Measurements from ENCODE around the gene KRT31.

KRT31 gene

DNA sequence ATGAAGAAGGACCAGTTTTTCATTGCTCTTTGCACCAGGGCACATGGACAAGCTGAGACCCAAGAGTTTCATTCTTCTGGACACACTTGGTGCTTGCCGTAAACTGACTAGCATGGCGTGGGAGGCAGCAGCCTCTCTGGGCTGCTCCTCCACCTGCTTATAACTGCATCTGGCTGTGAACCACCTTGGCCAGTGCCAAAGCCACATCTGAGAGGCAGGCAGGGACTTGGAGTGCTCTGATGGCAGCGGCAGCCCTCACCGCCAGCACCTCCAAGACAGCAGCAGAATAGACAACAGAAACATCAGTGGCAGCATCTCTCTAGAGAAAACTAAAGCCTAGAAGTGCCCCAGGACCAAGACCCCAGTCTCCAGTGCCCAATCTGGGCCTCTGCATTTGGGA is 22.3 kb upstream of the KRT31 start:
- Histone ChIP-seq H3K9me3 (ENCODE audit: control insufficient read depth in 1 of 2, low read length in 2 of 2) (no peaks in the 10 kb centered on the region), H3K27me3 (ENCODE audit: control insufficient read depth in 1 of 2, insufficient read depth in 2 of 2, low read length in 2 of 2) (no peaks in the 10 kb centered on the region), H3K9ac (ENCODE audit: low read depth in 1 of 2, low read length in 2 of 2) (no peak overlapping the region), H3K27ac (ENCODE audit: low read depth, low read length) (no peak overlapping the region), H3K36me3 (ENCODE audit: control insufficient read depth in 1 of 2, insufficient read depth in 2 of 2, low read length in 2 of 2) (no peaks in the 10 kb centered on the region), H3K4me1 (ENCODE audit: control insufficient read depth in 1 of 2, insufficient read depth in 2 of 2, low read length in 2 of 2) (peaks cover 0 to 5% of the 10 kb centered on the region in 2 donors), H3K4me3 (ENCODE audit: low read depth in 1 of 2, low read length in 2 of 2) (no peak overlapping the region)

DNA sequence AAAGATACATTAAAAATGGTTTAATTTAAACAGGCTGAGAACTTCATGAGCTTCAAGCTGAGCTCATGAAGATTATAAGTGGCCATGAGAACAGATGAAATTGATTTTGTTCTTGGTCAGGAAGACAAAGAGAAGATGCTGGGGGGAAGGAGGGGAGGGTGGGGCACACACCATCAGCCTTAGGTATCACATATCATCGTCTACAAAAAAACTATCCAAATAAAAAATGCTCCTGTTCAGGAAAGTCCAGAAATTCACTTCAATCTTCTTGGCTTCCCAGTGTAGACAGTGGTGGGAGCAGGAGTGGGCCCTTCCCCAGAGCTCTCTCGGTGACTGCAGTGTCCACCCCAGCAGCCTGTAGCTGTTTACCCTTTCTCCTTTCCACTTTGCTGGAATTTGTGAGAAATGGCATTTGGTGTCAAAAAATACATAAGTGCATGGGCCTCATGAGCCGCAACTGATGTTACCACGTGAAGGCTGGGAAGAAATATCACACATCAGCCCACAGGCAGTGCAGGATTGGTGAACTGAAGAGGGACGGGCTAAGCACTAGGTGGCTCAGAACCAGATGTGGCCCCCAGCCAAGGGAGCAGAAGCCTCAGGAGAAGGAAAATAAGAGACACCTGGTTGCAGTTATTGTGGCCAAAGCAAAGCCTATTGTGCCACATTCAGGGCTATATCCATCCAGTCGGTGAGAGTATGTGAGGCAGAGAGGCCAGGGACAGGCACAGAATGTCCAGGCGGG is 20.9 kb upstream of the KRT31 start:
- Histone ChIP-seq H3K27me3 (ENCODE audit: control insufficient read depth in 1 of 2, insufficient read depth in 2 of 2, low read length in 2 of 2) (no peaks in the 10 kb centered on the region), H3K9ac (ENCODE audit: low read depth in 1 of 2, low read length in 2 of 2) (no peak overlapping the region), H3K36me3 (ENCODE audit: control insufficient read depth in 1 of 2, insufficient read depth in 2 of 2, low read length in 2 of 2) (no peaks in the 10 kb centered on the region), H3K4me1 (ENCODE audit: control insufficient read depth in 1 of 2, insufficient read depth in 2 of 2, low read length in 2 of 2) (peaks cover 0 to 5% of the 10 kb centered on the region in 2 donors), H3K27ac (ENCODE audit: low read depth, low read length) (no peak overlapping the region), H3K9me3 (ENCODE audit: control insufficient read depth in 1 of 2, low read length in 2 of 2) (no peaks in the 10 kb centered on the region), H3K4me3 (ENCODE audit: low read depth in 1 of 2, low read length in 2 of 2) (no peak overlapping the region)

DNA sequence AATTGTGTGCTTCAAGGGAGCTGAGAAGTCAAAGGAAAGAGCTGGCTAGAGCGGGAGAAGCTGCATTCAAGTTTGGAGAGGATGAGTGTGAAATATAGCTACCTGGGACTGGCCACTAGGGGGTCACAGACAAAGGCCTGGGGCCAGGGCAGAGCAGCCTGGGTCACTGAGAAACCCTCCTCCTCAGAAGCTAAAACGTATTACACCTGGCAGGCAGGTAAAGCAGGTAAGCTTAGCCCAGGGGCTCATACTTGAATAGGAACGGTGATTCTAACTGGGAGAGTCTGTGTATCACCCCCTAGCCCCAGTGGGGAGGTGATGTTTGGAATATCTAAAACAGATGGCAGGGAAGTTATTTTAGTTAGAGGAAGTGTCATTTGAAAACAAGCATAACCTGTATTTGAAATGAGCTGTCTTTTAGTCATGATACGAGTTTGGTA is 20.2 kb upstream of the KRT31 start:
- Histone ChIP-seq H3K27ac (ENCODE audit: low read depth, low read length) (no peak overlapping the region), H3K36me3 (ENCODE audit: control insufficient read depth in 1 of 2, insufficient read depth in 2 of 2, low read length in 2 of 2) (no peaks in the 10 kb centered on the region), H3K4me3 (ENCODE audit: low read depth in 1 of 2, low read length in 2 of 2) (no peak overlapping the region), H3K9ac (ENCODE audit: low read depth in 1 of 2, low read length in 2 of 2) (no peak overlapping the region), H3K4me1 (ENCODE audit: control insufficient read depth in 1 of 2, insufficient read depth in 2 of 2, low read length in 2 of 2) (peaks cover 0 to 5% of the 10 kb centered on the region in 2 donors), H3K9me3 (ENCODE audit: control insufficient read depth in 1 of 2, low read length in 2 of 2) (no peaks in the 10 kb centered on the region), H3K27me3 (ENCODE audit: control insufficient read depth in 1 of 2, insufficient read depth in 2 of 2, low read length in 2 of 2) (no peaks in the 10 kb centered on the region)

DNA sequence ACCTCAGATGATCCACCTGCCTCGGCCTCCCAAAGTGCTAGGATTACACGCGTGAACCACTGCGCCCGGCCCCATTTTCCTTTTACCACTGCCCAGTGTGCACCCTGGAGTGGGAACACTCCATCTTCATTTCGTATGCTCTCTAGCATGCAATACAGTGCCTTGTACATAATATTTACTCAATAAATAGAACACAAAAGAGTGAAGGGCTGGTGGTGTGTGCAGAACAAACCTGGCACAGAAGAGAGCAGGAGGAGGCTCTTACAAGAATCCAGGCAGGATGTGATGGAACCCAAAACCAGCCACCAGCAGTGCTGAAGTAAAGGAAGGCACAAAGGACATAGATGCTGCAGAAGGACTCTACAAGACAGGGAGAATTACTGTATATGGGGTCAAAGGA is 19.7 kb upstream of the KRT31 start:
- Histone ChIP-seq H3K27ac (ENCODE audit: low read depth, low read length) (no peak overlapping the region), H3K9ac (ENCODE audit: low read depth in 1 of 2, low read length in 2 of 2) (no peak overlapping the region), H3K36me3 (ENCODE audit: control insufficient read depth in 1 of 2, insufficient read depth in 2 of 2, low read length in 2 of 2) (no peaks in the 10 kb centered on the region), H3K4me1 (ENCODE audit: control insufficient read depth in 1 of 2, insufficient read depth in 2 of 2, low read length in 2 of 2) (peaks cover 0 to 5% of the 10 kb centered on the region in 2 donors), H3K27me3 (ENCODE audit: control insufficient read depth in 1 of 2, insufficient read depth in 2 of 2, low read length in 2 of 2) (no peaks in the 10 kb centered on the region), H3K4me3 (ENCODE audit: low read depth in 1 of 2, low read length in 2 of 2) (no peak overlapping the region), H3K9me3 (ENCODE audit: control insufficient read depth in 1 of 2, low read length in 2 of 2) (no peaks in the 10 kb centered on the region)

DNA sequence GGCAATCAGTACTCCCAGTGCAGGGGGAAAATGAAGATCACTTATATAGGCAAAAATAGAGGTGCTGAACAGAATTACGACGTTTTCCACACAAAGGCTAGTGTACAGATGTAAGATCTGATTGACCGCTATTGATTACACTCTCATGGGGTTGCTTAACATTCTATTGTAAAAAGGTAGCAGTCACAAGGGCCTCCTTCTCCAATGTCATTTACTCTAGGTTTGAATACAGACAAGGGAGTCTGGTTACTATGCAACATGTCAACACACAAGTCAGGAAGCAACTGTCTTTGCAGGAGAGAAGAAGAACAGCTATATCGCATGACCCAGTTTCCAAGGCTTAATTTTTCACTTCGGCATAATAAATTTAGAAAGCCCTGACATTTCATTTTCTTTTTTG is 19.1 kb upstream of the KRT31 start:
- no peaks in the 10 kb centered on the region for H3K36me3 ChIP-seq (ENCODE audit: control insufficient read depth in 1 of 2, insufficient read depth in 2 of 2, low read length in 2 of 2)
- no peaks in the 10 kb centered on the region for H3K27me3 ChIP-seq (ENCODE audit: control insufficient read depth in 1 of 2, insufficient read depth in 2 of 2, low read length in 2 of 2)
- H3K4me3 ChIP-seq (ENCODE audit: low read depth in 1 of 2, low read length in 2 of 2): no peak overlapping the region
- H3K27ac ChIP-seq (ENCODE audit: low read depth, low read length): no peak overlapping the region
- H3K9me3 ChIP-seq (ENCODE audit: control insufficient read depth in 1 of 2, low read length in 2 of 2): no peaks in the 10 kb centered on the region
- no peak overlapping the region for H3K9ac ChIP-seq (ENCODE audit: low read depth in 1 of 2, low read length in 2 of 2)
- H3K4me1 ChIP-seq (ENCODE audit: control insufficient read depth in 1 of 2, insufficient read depth in 2 of 2, low read length in 2 of 2): peaks cover 0 to 5% of the 10 kb centered on the region in 2 donors

DNA sequence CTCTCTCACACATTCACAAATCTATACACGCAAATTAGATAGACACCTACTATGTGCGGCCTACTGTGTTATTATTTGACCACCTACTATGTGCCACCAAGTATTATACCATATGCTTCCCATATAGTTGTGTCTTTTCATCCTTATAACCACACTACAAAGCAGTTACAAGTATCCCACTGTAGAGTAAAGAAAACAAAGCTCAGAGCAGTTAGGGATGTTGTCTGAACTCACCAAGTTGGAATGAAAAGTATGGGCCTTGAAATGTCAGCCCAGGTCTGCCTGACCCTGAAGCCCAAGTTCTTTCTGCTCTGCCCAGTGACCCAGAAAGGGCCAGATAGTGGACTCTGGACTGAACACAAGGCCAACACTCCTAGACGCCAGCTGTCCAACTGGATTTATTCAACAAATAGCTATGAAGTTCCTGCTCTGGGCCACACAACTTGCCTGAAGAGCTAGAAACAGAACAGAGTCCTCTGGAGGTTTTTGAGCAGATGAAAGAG is 18.5 kb upstream of the KRT31 start:
- H3K9me3 ChIP-seq (ENCODE audit: control insufficient read depth in 1 of 2, low read length in 2 of 2): no peaks in the 10 kb centered on the region
- H3K27ac ChIP-seq (ENCODE audit: low read depth, low read length): no peak overlapping the region
- no peak overlapping the region for H3K9ac ChIP-seq (ENCODE audit: low read depth in 1 of 2, low read length in 2 of 2)
- H3K4me1 ChIP-seq (ENCODE audit: control insufficient read depth in 1 of 2, insufficient read depth in 2 of 2, low read length in 2 of 2): peaks cover 0 to 5% of the 10 kb centered on the region in 2 donors
- H3K27me3 ChIP-seq (ENCODE audit: control insufficient read depth in 1 of 2, insufficient read depth in 2 of 2, low read length in 2 of 2): no peaks in the 10 kb centered on the region
- H3K36me3 ChIP-seq (ENCODE audit: control insufficient read depth in 1 of 2, insufficient read depth in 2 of 2, low read length in 2 of 2): no peaks in the 10 kb centered on the region
- no peak overlapping the region for H3K4me3 ChIP-seq (ENCODE audit: low read depth in 1 of 2, low read length in 2 of 2)

DNA sequence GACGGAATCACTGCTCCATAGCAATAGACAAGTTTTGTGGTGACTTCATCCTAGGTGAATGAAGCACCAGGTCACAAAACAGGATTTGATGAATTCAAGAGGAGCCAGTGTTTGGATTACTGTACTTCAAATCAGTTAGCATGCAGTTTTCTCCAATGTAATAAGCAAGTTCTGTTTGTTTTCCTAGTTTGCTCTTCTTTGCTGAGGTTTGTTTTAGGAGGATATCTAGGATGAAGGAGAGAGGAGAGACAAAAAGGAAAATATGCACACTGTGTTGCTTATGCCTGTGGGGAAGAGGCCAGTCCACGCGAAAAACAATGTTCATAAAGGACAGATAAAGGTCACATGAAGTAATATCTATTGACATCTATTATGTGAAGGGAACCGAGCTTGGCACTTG is 18.0 kb upstream of the KRT31 start:
- Histone ChIP-seq H3K27ac (ENCODE audit: low read depth, low read length) (no peak overlapping the region), H3K4me1 (ENCODE audit: control insufficient read depth in 1 of 2, insufficient read depth in 2 of 2, low read length in 2 of 2) (peaks cover 0 to 5% of the 10 kb centered on the region in 2 donors)

DNA sequence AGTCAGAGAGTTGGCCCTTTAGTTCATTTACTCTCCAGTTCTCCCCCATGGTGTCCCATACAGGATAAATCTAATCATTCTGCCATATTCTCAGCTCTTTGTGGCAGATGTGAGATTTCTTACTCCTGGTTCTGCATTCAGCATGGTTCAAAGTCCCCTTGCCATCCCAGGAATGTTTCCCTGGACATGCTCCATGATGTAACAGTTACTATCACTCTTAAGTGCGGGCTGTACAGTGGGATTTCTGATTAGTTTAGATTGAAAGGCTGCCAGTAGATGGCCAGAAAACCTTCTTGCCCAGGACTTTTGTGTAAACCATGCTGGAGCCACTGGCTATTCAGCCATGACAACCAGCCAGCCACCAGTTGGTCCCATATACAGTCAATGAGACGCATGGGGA is 16.6 kb upstream of the KRT31 start:
- Histone ChIP-seq H3K36me3 (ENCODE audit: control insufficient read depth in 1 of 2, insufficient read depth in 2 of 2, low read length in 2 of 2) (no peaks in the 10 kb centered on the region), H3K27ac (ENCODE audit: low read depth, low read length) (no peak overlapping the region), H3K9me3 (ENCODE audit: control insufficient read depth in 1 of 2, low read length in 2 of 2) (no peaks in the 10 kb centered on the region), H3K27me3 (ENCODE audit: control insufficient read depth in 1 of 2, insufficient read depth in 2 of 2, low read length in 2 of 2) (no peaks in the 10 kb centered on the region), H3K4me1 (ENCODE audit: control insufficient read depth in 1 of 2, insufficient read depth in 2 of 2, low read length in 2 of 2) (peaks cover 0 to 5% of the 10 kb centered on the region in 2 donors), H3K9ac (ENCODE audit: low read depth in 1 of 2, low read length in 2 of 2) (no peak overlapping the region), H3K4me3 (ENCODE audit: low read depth in 1 of 2, low read length in 2 of 2) (no peak overlapping the region)

More for the DNA sequence above, 18.0 kb upstream of the KRT31 start:
- Histone ChIP-seq H3K27me3 (ENCODE audit: control insufficient read depth in 1 of 2, insufficient read depth in 2 of 2, low read length in 2 of 2) (no peaks in the 10 kb centered on the region), H3K36me3 (ENCODE audit: control insufficient read depth in 1 of 2, insufficient read depth in 2 of 2, low read length in 2 of 2) (no peaks in the 10 kb centered on the region), H3K9ac (ENCODE audit: low read depth in 1 of 2, low read length in 2 of 2) (no peak overlapping the region), H3K4me3 (ENCODE audit: low read depth in 1 of 2, low read length in 2 of 2) (no peak overlapping the region), H3K9me3 (ENCODE audit: control insufficient read depth in 1 of 2, low read length in 2 of 2) (no peaks in the 10 kb centered on the region)

DNA sequence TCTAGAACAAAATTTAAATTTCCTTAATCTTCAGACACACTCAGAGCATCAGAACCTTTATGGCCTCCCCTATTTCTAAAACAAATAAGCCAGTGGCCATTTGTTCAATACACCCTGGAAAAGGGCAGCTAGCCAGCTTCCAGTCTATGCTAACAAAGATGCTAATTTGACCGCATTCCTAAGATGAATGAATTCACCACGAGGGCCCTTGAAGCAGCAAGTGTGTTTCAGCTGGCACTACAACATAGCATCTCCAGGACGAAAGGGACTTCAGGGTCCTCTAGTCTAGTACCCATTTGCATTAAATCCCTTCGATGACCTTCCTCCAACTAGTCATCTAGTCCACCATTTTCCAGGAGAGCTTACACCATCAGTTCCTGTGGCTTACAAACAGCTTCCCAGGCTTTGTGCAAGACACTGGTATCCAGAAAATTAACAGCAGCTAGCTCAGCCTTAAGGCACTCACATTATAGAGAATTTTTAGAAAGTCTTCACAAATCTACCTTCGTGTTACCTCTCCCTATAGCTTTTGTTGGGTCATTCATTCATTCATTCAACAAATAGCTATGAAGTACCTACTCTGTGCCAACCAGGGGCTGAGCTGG is 16.0 kb upstream of the KRT31 start:
- Histone ChIP-seq H3K9ac (ENCODE audit: low read depth in 1 of 2, low read length in 2 of 2) (no peak overlapping the region), H3K36me3 (ENCODE audit: control insufficient read depth in 1 of 2, insufficient read depth in 2 of 2, low read length in 2 of 2) (no peaks in the 10 kb centered on the region), H3K27ac (ENCODE audit: low read depth, low read length) (no peak overlapping the region), H3K4me1 (ENCODE audit: control insufficient read depth in 1 of 2, insufficient read depth in 2 of 2, low read length in 2 of 2) (peaks cover 0 to 5% of the 10 kb centered on the region in 2 donors), H3K4me3 (ENCODE audit: low read depth in 1 of 2, low read length in 2 of 2) (no peak overlapping the region), H3K9me3 (ENCODE audit: control insufficient read depth in 1 of 2, low read length in 2 of 2) (no peaks in the 10 kb centered on the region), H3K27me3 (ENCODE audit: control insufficient read depth in 1 of 2, insufficient read depth in 2 of 2, low read length in 2 of 2) (no peaks in the 10 kb centered on the region)

DNA sequence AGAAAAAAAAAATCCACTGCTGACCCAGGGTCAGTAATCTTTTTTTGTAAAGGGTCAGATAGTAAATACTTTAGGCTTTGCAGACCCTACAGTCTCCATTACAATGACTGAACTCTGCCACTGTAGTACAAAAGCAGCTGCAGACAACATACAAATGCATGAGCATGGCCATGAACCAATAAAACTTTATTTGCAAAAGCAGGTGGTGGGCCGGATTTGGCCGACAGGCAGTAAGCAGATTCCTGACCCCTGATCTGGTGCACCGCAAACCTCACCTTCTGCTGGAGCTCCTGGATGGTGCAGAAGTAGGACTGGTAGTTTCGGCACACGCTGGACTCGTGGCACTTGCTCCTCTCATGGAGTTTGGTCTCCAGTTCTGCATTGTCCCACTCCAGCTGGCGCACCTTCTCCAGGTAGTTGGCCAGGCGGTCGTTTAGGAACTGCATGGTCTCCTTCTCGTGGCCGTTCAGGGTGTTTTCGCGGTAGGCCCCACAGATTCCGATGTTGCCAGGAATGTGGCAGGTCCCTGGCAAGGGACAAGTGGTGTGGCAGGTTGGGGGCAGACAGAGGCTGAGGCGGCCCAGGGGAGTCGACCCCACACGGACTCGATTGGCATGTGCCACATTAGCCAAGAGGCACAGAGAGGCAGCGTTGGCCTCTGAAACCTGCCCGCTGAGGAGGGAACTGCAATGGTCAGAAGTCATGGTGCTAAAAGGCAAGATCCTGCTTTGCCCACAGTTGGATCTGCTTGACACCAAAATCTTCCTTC is 13.8 kb upstream of the KRT31 start:
- no peak overlapping the region for H3K4me3 ChIP-seq (ENCODE audit: low read depth in 1 of 2, low read length in 2 of 2)
- H3K9ac ChIP-seq (ENCODE audit: low read depth in 1 of 2, low read length in 2 of 2): no peak overlapping the region
- H3K36me3 ChIP-seq (ENCODE audit: control insufficient read depth in 1 of 2, insufficient read depth in 2 of 2, low read length in 2 of 2): no peaks in the 10 kb centered on the region
- no peak overlapping the region for H3K27ac ChIP-seq (ENCODE audit: low read depth, low read length)
- H3K27me3 ChIP-seq (ENCODE audit: control insufficient read depth in 1 of 2, insufficient read depth in 2 of 2, low read length in 2 of 2): no peaks in the 10 kb centered on the region
- H3K4me1 ChIP-seq (ENCODE audit: control insufficient read depth in 1 of 2, insufficient read depth in 2 of 2, low read length in 2 of 2): no peaks in the 10 kb centered on the region
- no peaks in the 10 kb centered on the region for H3K9me3 ChIP-seq (ENCODE audit: control insufficient read depth in 1 of 2, low read length in 2 of 2)

Measured in duodenal mucosa (tissue), 2 donors.